Caco-2 (cell line): ENCODE results near the gene TLCD1. TPM values are rescaled to one million over a fixed set of nuclear protein-coding genes. Genes with fewer than 3 reads are reported as not detected.
"Not testable (repeated sequence)": the region's sequence is repeated elsewhere in the genome, so short reads cannot be mapped to it uniquely, and the experiment has no call there.

Source experiments
- BruUV-seq: library from RNA; stranded (reverse); fragments of 400-500 nt; replicated peaks from 2 replicates; lab custom pipeline; 2021; lab: Mats Ljungman, UMichigan
- CTCF ChIA-PET: fragments of 300-600 bp; sonication (Branson Sonifier 250); formaldehyde crosslinking; loops from one replicate; lab custom pipeline; 2022; ENCODE audit warnings: antibody characterized with exemption; lab: Charles Lee
- POLR2A ChIA-PET: fragments of 300-600 bp; sonication (Branson Sonifier 250); formaldehyde crosslinking; loops from one replicate; lab custom pipeline; 2022; ENCODE audit warnings: antibody characterized with exemption; lab: Charles Lee
- DNase-seq, 2 experiments: peaks; one replicate each; pipeline versions ENCODE4 v3.0.0 to v3.0.0-alpha.2; 2020 to 2022
- H3K27me3 ChIP-seq: replicated peaks from 2 replicates; pipeline ENCODE4 v1.6.0; 2011; ENCODE audit warnings: low read length; ENCODE audit not compliant: control insufficient read depth, insufficient read depth
- H3K36me3 ChIP-seq: 2 replicates; pipeline ENCODE4 v1.5.1; 2011; ENCODE audit warnings: low read length; ENCODE audit not compliant: control insufficient read depth, insufficient read depth
- H3K4me1 ChIP-seq: fragments of 250-450 bp; sonication (Bioruptor Pico); 2 replicates; pipeline ENCODE4 v1.5.1; 2020; ENCODE audit warnings: mild to moderate bottlenecking
- H3K4me3 ChIP-seq: 2 replicates; pipeline ENCODE4 v1.5.1; 2011; ENCODE audit warnings: low read depth, mild to moderate bottlenecking, control low read depth, low read length
- H3K9me3 ChIP-seq: fragments of 250-450 bp; sonication (Bioruptor Pico); 2 replicates; pipeline ENCODE4 v1.5.1; 2020; ENCODE audit warnings: mild to moderate bottlenecking, moderate library complexity
- H3K27ac Mint-ChIP-seq: one replicate; pipeline ENCODE4 v1.8.0; 2022; ENCODE audit warnings: mixed read lengths; ENCODE audit not compliant: unreplicated experiment
- H3K27me3 Mint-ChIP-seq: one replicate; pipeline ENCODE4 v1.8.0; 2022; ENCODE audit warnings: mixed read lengths; ENCODE audit not compliant: insufficient read depth, unreplicated experiment
- H3K36me3 Mint-ChIP-seq: one replicate; pipeline ENCODE4 v1.8.0; 2022; ENCODE audit warnings: mild to moderate bottlenecking, mixed read lengths; ENCODE audit not compliant: insufficient read depth, unreplicated experiment
- H3K4me1 Mint-ChIP-seq: one replicate; pipeline ENCODE4 v1.8.0; 2022; ENCODE audit warnings: low read depth, mixed read lengths; ENCODE audit not compliant: unreplicated experiment
- H3K4me3 Mint-ChIP-seq: one replicate; pipeline ENCODE4 v1.8.0; 2022; ENCODE audit warnings: mild to moderate bottlenecking, moderate library complexity, mixed read lengths; ENCODE audit not compliant: unreplicated experiment
- H3K9me3 Mint-ChIP-seq: one replicate; pipeline ENCODE4 v1.8.0; 2022; ENCODE audit warnings: mixed read lengths; ENCODE audit not compliant: unreplicated experiment
- CTCF ChIP-seq, 2 experiments: fragments of 200-600 bp in 1 of 2; IDR thresholded peaks; 1 replicate in 1 of 2; 2 replicates in 1 of 2; pipeline versions ENCODE4 v1.5.1 to v1.8.0; 2011 to 2022; ENCODE audit warnings: antibody characterized with exemption in 1 of 2, control low read depth in 1 of 2, inconsistent platforms in 1 of 2, low read depth in 1 of 2, low read length in 1 of 2, mild to moderate bottlenecking in 1 of 2, moderate library complexity in 1 of 2; ENCODE audit not compliant: insufficient read depth in 1 of 2, severe bottlenecking in 1 of 2, unreplicated experiment in 1 of 2
- intact Hi-C: fragments of 100-400 bp; cut with micrococcal nuclease; formaldehyde crosslinking; loops from one replicate; pipeline ENCODE4 v1.10.0; 2022; ENCODE audit not compliant: unreplicated experiment
- total RNA-seq: library from RNA; stranded (reverse); gene quantifications from 2 replicates; pipeline ENCODE4 v1.2.3, GENCODE V29; 2022

The TLCD1 gene
- total RNA-seq, 1 experiment from 2014 or later, result 37.9 TPM

- no peaks in the 10 kb centered on the region for H3K27me3 Mint-ChIP-seq
- no peaks in the 10 kb centered on the region for H3K9me3 Mint-ChIP-seq
- ChIA-PET POLR2A (no interaction called here), CTCF (interaction anchor here (0.9 kb wide), 1 partner anchor 12 kb away, joined by 6 read pairs; no protein-coding TSS in a partner anchor)
- H3K36me3 Mint-ChIP-seq, result peaks cover 23% of the 10 kb centered on the region
- H3K4me1 Mint-ChIP-seq, result no peaks in the 10 kb centered on the region
- Histone ChIP-seq H3K27me3 (no peaks in the 10 kb centered on the region), H3K4me1 (peaks cover 12% of the 10 kb centered on the region; the same call in 1 of the 2 replicates), H3K36me3 (no peaks in the 10 kb centered on the region; the same call in 1 of the 2 replicates), H3K4me3 (no peak overlapping the region), H3K9me3 (no peaks in the 10 kb centered on the region)
- no TSS peak for BruUV-seq
- intact Hi-C loops, result no loop called here
- no peak for DNase-seq
- no peak for TF ChIP-seq CTCF (IDR thresholded peaks at IDR 0.05; ENCODE audit: insufficient read depth in 1 of 2, low read depth in 1 of 2, low read length in 1 of 2, severe bottlenecking in 1 of 2, unreplicated experiment in 1 of 2)
- H3K27ac Mint-ChIP-seq, result no peak overlapping the region
- no peak overlapping the region for H3K4me3 Mint-ChIP-seq
These were observed 12.8 kb upstream of the TLCD1 start for GRCh38 chr17:28738680-28739384.

DNA sequence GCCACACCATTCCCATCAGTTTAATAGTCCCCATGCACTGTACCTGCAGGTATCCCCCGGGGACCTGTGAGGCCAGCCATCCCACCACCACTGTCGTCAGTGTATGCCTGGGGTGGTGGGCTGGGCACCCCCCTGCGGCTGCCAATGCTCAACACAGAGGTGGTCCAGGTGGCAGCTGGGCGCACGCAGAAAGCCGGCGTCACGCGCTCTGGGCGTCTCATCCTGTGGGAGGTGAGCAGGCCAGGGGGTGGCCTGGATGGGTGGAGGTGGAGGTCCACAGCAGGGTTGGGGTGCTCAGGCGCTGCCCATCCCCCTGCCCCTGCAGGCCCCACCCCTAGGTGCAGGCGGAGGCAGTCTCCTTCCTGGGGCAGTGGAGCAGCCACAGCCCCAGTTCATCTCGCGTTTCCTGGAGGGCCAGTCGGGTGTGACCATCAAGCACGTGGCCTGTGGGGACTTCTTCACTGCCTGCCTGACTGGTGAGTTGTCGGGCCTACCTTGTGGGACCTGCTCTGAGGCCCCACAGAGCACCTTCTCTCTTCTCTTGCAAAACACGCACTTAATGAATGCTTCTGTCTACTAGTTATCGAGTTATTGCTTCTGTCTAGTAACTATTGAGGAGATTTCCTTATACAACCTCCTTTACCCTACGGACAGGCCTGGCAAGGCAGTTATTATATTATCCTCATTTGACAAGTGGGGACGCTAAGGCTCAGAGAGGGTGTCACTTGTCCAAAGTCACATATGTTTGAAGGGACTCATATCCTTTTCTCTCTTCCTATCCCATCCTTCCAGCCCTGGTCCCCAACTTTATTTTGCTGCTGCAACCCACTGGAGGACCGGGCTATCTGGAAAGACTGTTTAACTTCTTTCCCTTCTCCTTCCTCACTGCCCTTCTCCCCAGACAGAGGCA lies 12.0 kb upstream of the TLCD1 start:
- intact Hi-C loops, result no loop called here
- Histone ChIP-seq H3K4me3 (no peak overlapping the region), H3K36me3 (no peaks in the 10 kb centered on the region; the same call in 1 of the 2 replicates), H3K27me3 (no peaks in the 10 kb centered on the region), H3K9me3 (no peaks in the 10 kb centered on the region), H3K4me1 (peaks cover 12% of the 10 kb centered on the region; the same call in 1 of the 2 replicates)
- Mint-ChIP-seq H3K27me3 (no peaks in the 10 kb centered on the region), H3K4me1 (no peaks in the 10 kb centered on the region), H3K9me3 (no peaks in the 10 kb centered on the region), H3K36me3 (peaks cover 20% of the 10 kb centered on the region), H3K27ac (no peak overlapping the region), H3K4me3 (no peak overlapping the region)
- TF ChIP-seq CTCF (IDR thresholded peaks at IDR 0.05; ENCODE audit: insufficient read depth in 1 of 2, low read depth in 1 of 2, low read length in 1 of 2, severe bottlenecking in 1 of 2, unreplicated experiment in 1 of 2), result no peak
- ChIA-PET CTCF (interaction anchor here (0.9 kb wide), 1 partner anchor 11 kb away, joined by 6 read pairs; no protein-coding TSS in a partner anchor), POLR2A (no interaction called here)
- no TSS peak for BruUV-seq
- DNase-seq, result no peak

DNA sequence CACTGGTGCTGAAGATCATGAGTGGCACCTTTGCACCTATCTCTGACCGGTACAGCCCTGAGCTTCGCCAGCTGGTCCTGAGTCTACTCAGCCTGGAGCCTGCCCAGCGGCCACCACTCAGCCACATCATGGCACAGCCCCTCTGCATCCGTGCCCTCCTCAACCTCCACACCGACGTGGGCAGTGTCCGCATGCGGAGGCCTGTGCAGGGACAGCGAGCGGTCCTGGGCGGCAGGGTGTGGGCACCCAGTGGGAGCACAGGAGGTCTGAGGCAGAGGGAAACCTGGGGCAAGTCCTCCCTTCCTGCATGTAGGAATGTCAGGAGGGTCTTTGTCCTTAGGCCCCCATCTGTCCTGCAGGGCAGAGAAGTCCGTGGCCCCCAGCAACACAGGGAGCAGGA lies 11.3 kb upstream of the TLCD1 start:
- ChIA-PET POLR2A (no interaction called here), CTCF (no interaction called here)
- H3K4me1 Mint-ChIP-seq, result no peaks in the 10 kb centered on the region
- no peak overlapping the region for H3K27ac Mint-ChIP-seq
- no peak for TF ChIP-seq CTCF (IDR thresholded peaks at IDR 0.05; ENCODE audit: insufficient read depth in 1 of 2, low read depth in 1 of 2, low read length in 1 of 2, severe bottlenecking in 1 of 2, unreplicated experiment in 1 of 2)
- no TSS peak for BruUV-seq
- peaks cover 17% of the 10 kb centered on the region for H3K36me3 Mint-ChIP-seq
- no peak overlapping the region for H3K4me3 Mint-ChIP-seq
- Histone ChIP-seq H3K4me3 (no peak overlapping the region), H3K36me3 (no peaks in the 10 kb centered on the region; the same call in 1 of the 2 replicates), H3K9me3 (no peaks in the 10 kb centered on the region), H3K27me3 (no peaks in the 10 kb centered on the region), H3K4me1 (peaks cover 6% of the 10 kb centered on the region; the same call in 1 of the 2 replicates)
- no peaks in the 10 kb centered on the region for H3K27me3 Mint-ChIP-seq
- H3K9me3 Mint-ChIP-seq, result no peaks in the 10 kb centered on the region
- DNase-seq, result no peak
- intact Hi-C loops, result no loop called here

DNA sequence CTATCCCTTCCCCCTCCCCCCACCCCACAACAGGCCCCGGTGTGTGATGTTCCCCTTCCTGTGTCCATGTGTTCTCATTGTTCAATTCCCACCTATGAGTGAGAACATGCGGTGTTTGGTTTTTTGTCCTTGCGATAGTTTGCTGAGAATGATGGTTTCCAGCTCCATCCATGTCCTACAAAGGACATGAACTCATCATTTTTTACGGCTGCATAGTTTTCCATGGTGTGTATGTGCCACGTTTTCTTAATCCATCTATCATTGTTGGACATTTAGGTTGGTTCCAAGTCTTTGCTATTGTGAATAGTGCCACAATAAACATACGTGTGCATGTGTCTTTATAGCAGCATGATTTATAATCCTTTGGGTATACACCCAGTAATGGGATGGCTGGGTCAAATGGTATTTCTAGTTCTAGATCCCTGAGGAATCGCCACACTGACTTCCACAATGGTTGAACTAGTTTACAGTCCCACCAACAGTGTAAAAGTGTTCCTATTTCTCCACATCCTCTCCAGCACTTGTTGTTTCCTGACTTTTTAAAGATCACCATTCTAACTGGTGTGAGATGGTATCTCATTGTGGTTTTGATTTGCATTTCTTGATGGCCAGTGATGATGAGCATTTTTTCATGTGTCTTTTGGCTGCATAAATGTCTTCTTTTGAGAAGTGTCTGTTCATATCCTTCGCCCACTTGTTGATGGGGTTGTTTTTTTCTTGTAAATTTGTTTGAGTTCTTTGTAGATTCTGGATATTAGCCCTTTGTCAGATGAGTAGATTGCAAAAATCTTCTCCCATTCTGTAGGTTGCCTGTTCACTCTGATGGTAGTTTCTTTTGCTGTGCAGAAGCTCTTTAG lies 10.1 kb upstream of the TLCD1 start:
- H3K4me3 ChIP-seq, DNase-seq, intact Hi-C loops, H3K36me3 ChIP-seq, H3K27me3 Mint-ChIP-seq, H3K4me1 ChIP-seq, BruUV-seq, H3K9me3 Mint-ChIP-seq, H3K27me3 ChIP-seq, H3K4me1 Mint-ChIP-seq, H3K36me3 Mint-ChIP-seq, H3K4me3 Mint-ChIP-seq, H3K27ac Mint-ChIP-seq, H3K9me3 ChIP-seq: not testable (repeated sequence)
- ChIA-PET POLR2A (interaction anchor here (1.0 kb wide), 1 partner anchor 9 kb away, joined by 5 read pairs; no protein-coding TSS in a partner anchor), CTCF (interaction anchor here (0.9 to 1.2 kb wide), 2 partner anchors 9 to 14 kb away, joined by 3 to 6 read pairs; no protein-coding TSS in a partner anchor)
